ENCODE results near the gene SMIM20.

SMIM20 gene

GRCh38 chr4:25950461-25951389, 36.7 kb downstream of the SMIM20 start:
- Histone ChIP-seq H3K9ac (ENCODE audit: insufficient read length, low read depth) (no peak overlapping the region), H3K27me3 (ENCODE audit: insufficient read depth, insufficient read length) (no peaks in the 10 kb centered on the region), H3K9me3 (ENCODE audit: insufficient read depth, low read length) (no peaks in the 10 kb centered on the region), H3K36me3 (ENCODE audit: insufficient read depth, insufficient read length, low read length) (no peaks in the 10 kb centered on the region), H3K4me3 (ENCODE audit: insufficient read length, low read depth) (no peak overlapping the region), H3K4me1 (ENCODE audit: insufficient read depth, insufficient read length) (peaks cover 16% of the 10 kb centered on the region)
- DNase-seq (ENCODE audit: low read depth, low spot score), result no peak
- TF ChIP-seq ZNF274 (IDR thresholded peaks at IDR 0.05; ENCODE audit: low read depth, low read length), result no peak
- no peak for TF ChIP-seq YY1 (IDR thresholded peaks at IDR 0.05; ENCODE audit: insufficient read depth, insufficient read length)
- TF ChIP-seq SUZ12 (IDR thresholded peaks at IDR 0.05; ENCODE audit: extremely low read depth, insufficient read depth, insufficient read length), result no peak

- no peaks in the 10 kb centered on the region for H3K27me3 ChIP-seq (ENCODE audit: insufficient read depth, insufficient read length)
- no peaks in the 10 kb centered on the region for H3K36me3 ChIP-seq (ENCODE audit: insufficient read depth, insufficient read length, low read length)
- H3K4me3 ChIP-seq (ENCODE audit: insufficient read length, low read depth), result no peak overlapping the region
- no peak for DNase-seq (ENCODE audit: low read depth, low spot score)
- no peak for TF ChIP-seq SUZ12 (IDR thresholded peaks at IDR 0.05; ENCODE audit: extremely low read depth, insufficient read depth, insufficient read length)
- no peak for TF ChIP-seq ZNF274 (IDR thresholded peaks at IDR 0.05; ENCODE audit: low read depth, low read length)
- TF ChIP-seq YY1 (IDR thresholded peaks at IDR 0.05; ENCODE audit: insufficient read depth, insufficient read length), result no peak
- peak overlapping the region; percentile 15 for H3K9ac ChIP-seq (ENCODE audit: insufficient read length, low read depth)
- H3K4me1 ChIP-seq (ENCODE audit: insufficient read depth, insufficient read length), result peaks cover 16% of the 10 kb centered on the region
- no peaks in the 10 kb centered on the region for H3K9me3 ChIP-seq (ENCODE audit: insufficient read depth, low read length)
Observed at GRCh38 chr4:25951390-25951952, 37.5 kb downstream of the SMIM20 start.

- Histone ChIP-seq H3K4me3 (ENCODE audit: insufficient read length, low read depth) (no peak overlapping the region), H3K9me3 (ENCODE audit: insufficient read depth, low read length) (no peaks in the 10 kb centered on the region), H3K9ac (ENCODE audit: insufficient read length, low read depth) (no peak overlapping the region), H3K4me1 (ENCODE audit: insufficient read depth, insufficient read length) (peaks cover 16% of the 10 kb centered on the region), H3K36me3 (ENCODE audit: insufficient read depth, insufficient read length, low read length) (no peaks in the 10 kb centered on the region), H3K27me3 (ENCODE audit: insufficient read depth, insufficient read length) (no peaks in the 10 kb centered on the region)
- no peak for DNase-seq (ENCODE audit: low read depth, low spot score)
- TF ChIP-seq ZNF274 (IDR thresholded peaks at IDR 0.05; ENCODE audit: low read depth, low read length) (no peak), YY1 (IDR thresholded peaks at IDR 0.05; ENCODE audit: insufficient read depth, insufficient read length) (no peak), SUZ12 (IDR thresholded peaks at IDR 0.05; ENCODE audit: extremely low read depth, insufficient read depth, insufficient read length) (no peak)
Observed at GRCh38 chr4:25953740-25954139, 39.7 kb downstream of the SMIM20 start.

- Histone ChIP-seq H3K4me3 (ENCODE audit: insufficient read length, low read depth) (no peak overlapping the region), H3K27me3 (ENCODE audit: insufficient read depth, insufficient read length) (no peaks in the 10 kb centered on the region), H3K9me3 (ENCODE audit: insufficient read depth, low read length) (no peaks in the 10 kb centered on the region), H3K36me3 (ENCODE audit: insufficient read depth, insufficient read length, low read length) (no peaks in the 10 kb centered on the region), H3K9ac (ENCODE audit: insufficient read length, low read depth) (no peak overlapping the region), H3K4me1 (ENCODE audit: insufficient read depth, insufficient read length) (peaks cover 15% of the 10 kb centered on the region)
- TF ChIP-seq ZNF274 (IDR thresholded peaks at IDR 0.05; ENCODE audit: low read depth, low read length) (no peak), SUZ12 (IDR thresholded peaks at IDR 0.05; ENCODE audit: extremely low read depth, insufficient read depth, insufficient read length) (no peak), YY1 (IDR thresholded peaks at IDR 0.05; ENCODE audit: insufficient read depth, insufficient read length) (no peak)
- DNase-seq (ENCODE audit: low read depth, low spot score), result no peak
Observed at GRCh38 chr4:25954293-25954904, 40.4 kb downstream of the SMIM20 start.

- peaks cover 10% of the 10 kb centered on the region for H3K4me1 ChIP-seq (ENCODE audit: insufficient read depth, insufficient read length)
- no peak overlapping the region for H3K9ac ChIP-seq (ENCODE audit: insufficient read length, low read depth)
- no peaks in the 10 kb centered on the region for H3K9me3 ChIP-seq (ENCODE audit: insufficient read depth, low read length)
- no peak overlapping the region for H3K4me3 ChIP-seq (ENCODE audit: insufficient read length, low read depth)
- TF ChIP-seq ZNF274 (IDR thresholded peaks at IDR 0.05; ENCODE audit: low read depth, low read length) (no peak), SUZ12 (IDR thresholded peaks at IDR 0.05; ENCODE audit: extremely low read depth, insufficient read depth, insufficient read length) (no peak), YY1 (IDR thresholded peaks at IDR 0.05; ENCODE audit: insufficient read depth, insufficient read length) (no peak)
- no peak for DNase-seq (ENCODE audit: low read depth, low spot score)
- H3K27me3 ChIP-seq (ENCODE audit: insufficient read depth, insufficient read length), result no peaks in the 10 kb centered on the region
- no peaks in the 10 kb centered on the region for H3K36me3 ChIP-seq (ENCODE audit: insufficient read depth, insufficient read length, low read length)
Observed at GRCh38 chr4:25955705-25956104, 41.7 kb downstream of the SMIM20 start.

- DNase-seq (ENCODE audit: low read depth, low spot score), result no peak
- no peaks in the 10 kb centered on the region for H3K27me3 ChIP-seq (ENCODE audit: insufficient read depth, insufficient read length)
- TF ChIP-seq SUZ12 (IDR thresholded peaks at IDR 0.05; ENCODE audit: extremely low read depth, insufficient read depth, insufficient read length), result no peak
- no peak for TF ChIP-seq YY1 (IDR thresholded peaks at IDR 0.05; ENCODE audit: insufficient read depth, insufficient read length)
- TF ChIP-seq ZNF274 (IDR thresholded peaks at IDR 0.05; ENCODE audit: low read depth, low read length), result no peak
- no peak overlapping the region for H3K4me3 ChIP-seq (ENCODE audit: insufficient read length, low read depth)
- H3K36me3 ChIP-seq (ENCODE audit: insufficient read depth, insufficient read length, low read length), result no peaks in the 10 kb centered on the region
- peaks cover 6% of the 10 kb centered on the region for H3K4me1 ChIP-seq (ENCODE audit: insufficient read depth, insufficient read length)
- H3K9ac ChIP-seq (ENCODE audit: insufficient read length, low read depth), result no peak overlapping the region
- H3K9me3 ChIP-seq (ENCODE audit: insufficient read depth, low read length), result no peaks in the 10 kb centered on the region
Observed at GRCh38 chr4:25956260-25956659, 42.2 kb downstream of the SMIM20 start.

- no peak for DNase-seq (ENCODE audit: low read depth, low spot score)
- H3K4me3 ChIP-seq (ENCODE audit: insufficient read length, low read depth), result no peak overlapping the region
- no peaks in the 10 kb centered on the region for H3K27me3 ChIP-seq (ENCODE audit: insufficient read depth, insufficient read length)
- H3K9ac ChIP-seq (ENCODE audit: insufficient read length, low read depth), result no peak overlapping the region
- no peaks in the 10 kb centered on the region for H3K9me3 ChIP-seq (ENCODE audit: insufficient read depth, low read length)
- TF ChIP-seq SUZ12 (IDR thresholded peaks at IDR 0.05; ENCODE audit: extremely low read depth, insufficient read depth, insufficient read length) (no peak), ZNF274 (IDR thresholded peaks at IDR 0.05; ENCODE audit: low read depth, low read length) (no peak), YY1 (IDR thresholded peaks at IDR 0.05; ENCODE audit: insufficient read depth, insufficient read length) (no peak)
- no peaks in the 10 kb centered on the region for H3K36me3 ChIP-seq (ENCODE audit: insufficient read depth, insufficient read length, low read length)
- no peaks in the 10 kb centered on the region for H3K4me1 ChIP-seq (ENCODE audit: insufficient read depth, insufficient read length)
Observed at GRCh38 chr4:25958110-25958509, 44.1 kb downstream of the SMIM20 start.
